GM19099 (cell line): ENCODE measurements around the gene PPP3CA.

Experiments
- POLR2A ChIP-seq: IDR thresholded peaks from 3 replicates; pipeline ENCODE4 v1.6.1; 2011; ENCODE audit warnings: low read depth; ENCODE audit not compliant: insufficient read length; ENCODE audit errors: extremely low read depth

PPP3CA gene

GRCh38 chr4:101285985-101286384, 61.3 kb downstream of the PPP3CA start:
- no peak for TF ChIP-seq POLR2A

GRCh38 chr4:101284546-101284945, 62.8 kb downstream of the PPP3CA start:
- no peak for TF ChIP-seq POLR2A

- no peak for TF ChIP-seq POLR2A
Measured at GRCh38 chr4:101283434-101283833, 63.9 kb downstream of the PPP3CA start.

- TF ChIP-seq POLR2A = no peak
Measured at GRCh38 chr4:101282076-101282844, 65.1 kb downstream of the PPP3CA start.

GRCh38 chr4:101280866-101281600, 66.3 kb downstream of the PPP3CA start:
- TF ChIP-seq POLR2A = no peak

GRCh38 chr4:101279377-101279871, 67.9 kb downstream of the PPP3CA start:
- TF ChIP-seq POLR2A = no peak

GRCh38 chr4:101277671-101278070, 69.7 kb downstream of the PPP3CA start:
- no peak for TF ChIP-seq POLR2A

GRCh38 chr4:101276661-101277060, 70.7 kb downstream of the PPP3CA start:
- no peak for TF ChIP-seq POLR2A

GRCh38 chr4:101274888-101275752, 72.2 kb downstream of the PPP3CA start:
- TF ChIP-seq POLR2A = no peak

GRCh38 chr4:101271516-101271915, 75.8 kb downstream of the PPP3CA start:
- TF ChIP-seq POLR2A = no peak

GRCh38 chr4:101269682-101270081, 77.6 kb downstream of the PPP3CA start:
- TF ChIP-seq POLR2A = no peak

GRCh38 chr4:101265816-101266172, 81.5 kb downstream of the PPP3CA start:
- no peak for TF ChIP-seq POLR2A

GRCh38 chr4:101264993-101265815, 82.1 kb downstream of the PPP3CA start:
- no peak for TF ChIP-seq POLR2A

GRCh38 chr4:101264512-101264911, 82.8 kb downstream of the PPP3CA start:
- no peak for TF ChIP-seq POLR2A
